CD4-positive, alpha-beta T cell treated with Interleukin-17A for 1 hour (primary cell): ENCODE results near the gene NEK11.
"Not testable (repeated sequence)": the region's sequence is repeated elsewhere in the genome, so short reads cannot be mapped to it uniquely, and the experiment has no call there.

Experiments used
- DNase-seq: peaks from one replicate; pipeline ENCODE4 v3.0.0-alpha.2; 2020

The NEK11 gene

DNA sequence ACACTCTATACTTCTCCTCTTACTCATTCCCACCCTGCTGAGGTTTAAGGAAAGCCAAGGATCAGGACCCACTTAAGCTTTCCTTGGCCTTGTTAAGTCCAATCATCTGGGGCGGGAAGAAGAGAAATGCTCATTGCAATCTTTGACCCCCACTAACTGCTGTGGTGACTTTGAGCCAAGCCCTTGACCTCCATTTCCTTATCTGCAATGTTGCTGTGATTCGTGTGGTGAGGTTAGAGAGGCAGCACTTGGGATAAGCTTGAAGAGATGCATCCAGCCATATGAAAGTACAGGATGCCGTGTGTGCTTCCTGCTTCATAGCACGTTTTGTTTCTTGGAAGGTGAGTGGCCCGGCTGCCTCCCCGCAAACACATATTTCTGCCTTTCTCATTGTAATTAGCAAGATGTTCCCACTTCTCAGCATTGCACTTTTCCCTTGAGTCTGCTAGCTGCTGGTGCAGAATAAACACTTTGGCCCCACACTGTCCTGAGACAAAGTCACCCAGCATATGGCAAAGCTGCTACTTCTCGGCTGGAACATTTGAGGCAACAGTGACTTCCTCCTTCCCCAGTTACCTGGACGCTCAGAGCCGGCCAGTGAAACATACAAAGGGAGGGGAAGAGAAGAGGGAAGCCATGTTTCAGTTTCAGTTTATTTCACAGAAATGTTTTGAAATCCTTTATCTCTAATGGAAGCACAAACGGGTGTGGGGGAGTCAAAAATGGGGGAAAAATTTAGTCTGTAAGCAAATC is 344.4 kb downstream of the NEK11 start:
- DNase-seq = no peak

DNA sequence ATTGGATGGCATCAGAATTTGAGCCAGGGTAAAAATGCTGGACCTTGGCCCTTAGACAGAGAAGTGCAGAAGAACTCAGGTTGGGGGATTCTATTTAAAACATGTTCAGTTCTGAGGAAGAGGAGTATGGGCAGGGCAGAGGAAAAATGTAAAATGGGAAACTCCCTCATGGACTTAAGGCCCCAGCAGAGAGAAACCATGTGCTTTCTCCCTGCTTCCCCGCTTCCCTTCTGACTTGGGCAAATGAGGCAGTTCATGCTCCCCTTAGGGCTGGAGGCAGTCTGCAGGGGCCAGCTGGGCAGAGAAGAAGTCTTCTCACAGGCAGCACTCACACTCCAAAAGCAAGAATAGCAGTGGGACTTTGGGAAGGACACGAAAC is 345.0 kb downstream of the NEK11 start:
- no peak for DNase-seq

DNA sequence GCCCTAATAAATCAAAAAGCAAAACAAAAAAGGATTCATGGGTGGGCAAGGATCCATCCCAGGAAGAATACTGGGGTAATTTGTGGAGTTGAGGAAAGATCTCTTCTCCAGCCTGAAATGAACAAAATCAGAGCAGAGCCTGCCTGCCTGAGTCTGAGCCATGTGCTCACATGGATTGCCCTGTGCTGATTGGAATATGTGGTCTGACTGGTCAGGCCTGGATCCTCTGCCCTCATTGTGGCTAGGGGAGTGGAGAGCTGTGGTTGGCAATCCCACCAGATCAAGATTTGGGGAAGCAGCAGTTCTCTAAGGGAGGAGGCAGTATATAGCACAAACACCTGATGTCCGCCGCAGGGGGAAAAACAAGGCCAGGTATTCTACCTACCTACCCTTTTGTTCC is 348.1 kb downstream of the NEK11 start:
- DNase-seq = no peak

DNA sequence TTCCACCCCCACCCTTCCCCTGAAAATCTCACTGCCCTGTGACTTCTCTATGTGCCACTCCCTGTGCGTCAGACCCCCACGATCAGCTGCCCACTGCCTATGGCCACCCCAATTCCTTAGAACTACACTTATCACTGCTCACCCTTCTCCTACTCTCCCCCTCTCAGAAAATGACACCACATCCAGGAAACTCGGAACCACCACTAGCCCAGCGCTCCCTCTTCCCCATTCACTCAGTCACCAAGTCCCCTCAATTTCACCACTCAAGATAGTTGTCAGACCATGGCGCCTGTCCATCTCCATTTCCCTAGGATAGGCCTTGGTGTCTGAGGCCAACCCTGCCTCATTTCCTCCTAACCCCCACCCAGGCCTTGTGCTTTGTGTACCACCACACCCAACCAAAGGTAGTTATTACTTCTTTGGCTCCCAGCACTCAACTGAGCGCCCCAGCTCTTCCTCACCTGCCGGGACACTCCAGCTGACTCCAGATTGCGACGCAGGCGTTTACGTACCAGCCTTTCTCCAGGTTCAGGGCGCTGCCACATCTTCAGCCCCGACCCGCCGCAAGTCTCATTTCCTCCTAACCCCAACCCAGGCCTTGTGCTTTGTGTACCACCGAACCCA is 354.3 kb downstream of the NEK11 start:
- DNase-seq = not testable (repeated sequence)

DNA sequence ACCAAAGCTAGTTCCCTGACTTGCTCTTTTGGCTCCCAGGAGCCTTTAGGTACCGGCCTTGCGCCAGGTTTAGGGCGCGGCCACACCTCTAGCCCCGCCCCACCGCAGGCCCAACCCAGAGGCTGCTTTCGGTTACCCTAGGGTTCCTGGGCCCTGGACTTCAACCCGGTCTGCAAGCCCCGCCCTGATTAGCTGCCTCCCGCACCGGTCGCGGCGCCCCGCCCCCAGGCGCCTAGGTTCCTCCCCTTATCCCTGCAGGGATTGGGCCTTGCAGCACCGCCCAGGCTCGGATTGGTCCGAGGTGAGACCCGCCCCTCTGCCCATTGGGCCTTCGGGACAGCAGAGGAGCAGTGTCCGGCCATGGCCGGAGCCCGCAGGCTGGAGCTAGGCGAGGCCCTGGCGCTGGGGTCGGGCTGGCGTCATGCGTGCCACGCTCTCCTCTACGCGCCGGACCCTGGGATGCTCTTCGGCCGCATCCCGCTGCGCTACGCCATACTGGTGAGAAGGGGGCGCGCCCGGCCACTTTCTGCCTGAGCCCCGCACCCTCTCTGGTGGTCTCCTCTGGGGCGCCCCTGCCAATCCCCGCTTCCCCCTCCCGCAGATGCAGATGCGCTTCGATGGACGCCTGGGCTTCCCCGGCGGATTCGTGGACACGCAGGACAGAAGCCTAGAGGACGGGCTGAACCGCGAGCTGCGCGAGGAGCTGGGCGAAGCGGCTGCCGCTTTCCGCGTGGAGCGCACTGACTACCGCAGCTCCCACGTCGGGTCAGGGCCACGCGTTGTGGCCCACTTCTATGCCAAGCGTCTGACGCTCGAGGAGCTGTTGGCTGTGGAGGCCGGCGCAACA is 355.0 kb downstream of the NEK11 start, which contains the start of gene NUDT16:
Gene NUDT16 (plus strand): TSS at position 330 of the 847 bp plus-strand sequence. CDS start 31 bp downstream, at position 361.
- peak; percentile 97 for DNase-seq

DNA sequence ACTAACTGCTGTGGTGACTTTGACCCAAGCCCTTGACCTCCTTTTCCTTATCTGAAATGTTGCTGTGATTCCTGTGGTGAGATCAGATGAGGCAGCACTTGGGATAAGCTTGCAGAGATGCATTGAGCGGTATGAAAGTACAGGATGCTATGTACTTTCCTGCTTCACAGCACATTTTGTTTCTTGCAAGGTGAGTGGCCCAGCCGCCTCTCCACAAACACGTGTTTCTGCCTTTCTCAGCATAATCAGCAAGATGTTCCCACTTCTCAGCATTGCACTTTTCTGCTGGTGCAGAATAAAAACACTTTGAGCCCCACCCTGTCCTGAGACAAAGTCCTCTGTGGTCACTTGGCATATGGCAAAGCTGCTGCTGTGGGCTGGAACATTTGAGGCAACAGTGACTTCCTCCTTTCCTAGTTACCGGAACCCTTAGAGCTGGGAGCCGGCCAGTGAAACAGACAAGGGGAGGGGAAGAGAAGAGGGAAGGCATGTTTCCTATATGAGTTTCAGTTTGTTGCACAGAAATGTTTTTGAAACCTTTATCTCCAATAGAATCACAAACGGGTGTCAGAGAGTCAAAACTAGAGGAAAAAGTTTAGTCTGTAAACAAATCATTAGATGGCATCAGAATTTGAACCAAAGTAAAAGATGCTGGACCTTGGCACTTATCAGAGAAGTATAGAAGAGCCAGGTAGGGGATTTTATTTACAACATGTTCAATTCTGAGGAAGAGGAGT is 359.9 kb downstream of the NEK11 start:
- peak; percentile 13 for DNase-seq

DNA sequence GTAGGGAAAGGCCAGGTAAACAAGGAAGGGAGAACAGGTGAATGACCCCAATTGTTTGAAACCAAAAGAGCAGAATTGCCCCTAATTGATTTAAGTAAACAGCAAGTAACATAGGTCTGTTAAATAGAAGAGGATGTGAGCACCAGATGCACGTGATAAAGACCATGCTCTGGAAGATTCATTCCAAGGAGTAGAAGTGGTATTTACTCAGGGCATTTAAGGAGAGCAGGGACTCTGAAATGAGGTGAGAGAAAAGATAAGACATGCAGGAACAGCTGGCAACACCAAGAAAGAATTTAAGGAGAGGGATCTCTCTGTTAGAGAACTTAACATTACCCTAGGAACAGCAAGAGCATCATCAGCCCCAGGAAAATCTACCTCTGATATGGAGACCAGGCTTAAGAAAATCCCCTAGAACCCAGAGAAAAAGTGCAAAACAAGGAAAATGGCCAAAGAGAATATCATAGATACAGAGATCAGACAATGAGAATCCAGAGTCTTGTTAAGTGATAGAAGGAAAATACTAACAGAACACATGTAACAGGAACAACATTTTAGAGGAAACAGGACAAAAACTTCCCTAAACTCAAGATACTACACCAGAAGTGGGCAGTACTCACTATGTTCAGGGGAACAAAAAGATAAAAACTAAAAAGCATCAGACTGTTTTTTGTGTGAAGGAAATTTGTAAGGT is 361.3 kb downstream of the NEK11 start:
- no peak for DNase-seq

DNA sequence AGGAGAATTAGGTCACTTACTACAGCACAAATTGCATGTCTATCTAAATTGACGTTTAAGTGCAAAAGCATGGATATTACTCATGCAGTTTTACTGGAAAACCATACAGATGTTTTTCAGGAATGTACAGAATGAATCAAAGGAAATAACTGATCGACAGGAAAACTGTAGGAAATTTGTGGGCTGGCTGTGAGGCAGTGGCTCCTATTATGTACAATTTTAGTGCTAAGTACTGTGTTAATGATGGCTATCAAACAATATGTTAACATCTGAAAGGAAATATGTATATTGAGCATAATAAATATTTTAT is 361.8 kb downstream of the NEK11 start:
- no peak for DNase-seq

GRCh38 chr3:131390331-131390730 is 363.7 kb downstream of the NEK11 start:
- DNase-seq = no peak

GRCh38 chr3:131393051-131393450 is 366.4 kb downstream of the NEK11 start:
- no peak for DNase-seq

GRCh38 chr3:131393868-131394267 is 367.2 kb downstream of the NEK11 start:
- no peak for DNase-seq

DNA sequence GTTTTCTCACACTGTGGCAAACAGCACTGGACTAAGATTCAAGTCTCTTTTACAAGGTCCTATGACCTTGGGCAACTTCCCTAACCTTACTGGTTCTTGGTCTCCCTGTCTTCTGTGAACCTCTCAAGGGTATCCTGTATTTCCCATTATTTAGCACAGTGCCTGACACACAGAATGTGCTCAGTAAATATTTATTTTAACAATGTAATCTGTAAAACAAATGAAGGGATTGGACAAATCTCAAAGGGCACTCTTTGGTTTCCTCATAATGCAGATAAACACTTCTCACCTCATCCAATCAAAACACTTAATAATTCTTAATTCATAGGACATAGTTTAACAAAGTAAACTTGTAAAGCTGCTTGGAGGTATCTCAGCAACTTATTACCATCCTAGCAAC is 367.7 kb downstream of the NEK11 start:
- no peak for DNase-seq

- no peak for DNase-seq
These were observed 369.5 kb downstream of the NEK11 start for GRCh38 chr3:131396170-131396569.

GRCh38 chr3:131397889-131398288 is 371.2 kb downstream of the NEK11 start:
- no peak for DNase-seq
